ENCODE results near the gene DNMBP.
"Not testable (repeated sequence)": the region's sequence is repeated elsewhere in the genome, so short reads cannot be mapped to it uniquely, and the experiment has no call there.

DNMBP gene

DNA sequence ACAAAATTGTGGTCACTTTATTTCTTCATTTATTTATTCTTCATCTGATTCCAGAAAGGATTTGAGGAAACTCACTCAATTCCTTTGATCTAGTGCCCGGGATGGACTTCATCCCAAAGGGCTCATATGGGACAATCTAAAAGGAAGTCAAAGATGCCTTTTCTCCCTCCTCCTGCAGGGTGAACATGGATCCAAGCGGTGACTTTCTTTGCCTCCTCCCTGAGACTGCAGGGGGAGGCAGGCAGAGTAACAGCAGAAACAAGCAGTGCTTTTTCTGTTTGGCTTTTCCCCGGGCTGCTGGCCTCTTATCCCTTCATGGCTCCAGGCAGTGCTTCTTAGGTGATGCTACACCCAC is 10.0 kb upstream of the DNMBP start:
- Histone ChIP-seq H3K4me3 (ENCODE audit: low read depth in 1 of 2, low read length in 2 of 2) (no peak overlapping the region), H3K36me3 (ENCODE audit: control insufficient read depth in 1 of 2, insufficient read depth in 2 of 2, low read length in 2 of 2) (no peaks in the 10 kb centered on the region), H3K27me3 (ENCODE audit: control insufficient read depth in 1 of 2, insufficient read depth in 2 of 2, low read length in 2 of 2) (no peaks in the 10 kb centered on the region), H3K27ac (ENCODE audit: low read depth, low read length) (no peak overlapping the region), H3K9me3 (ENCODE audit: control insufficient read depth in 1 of 2, low read length in 2 of 2) (no peaks in the 10 kb centered on the region), H3K4me1 (ENCODE audit: control insufficient read depth in 1 of 2, insufficient read depth in 2 of 2, low read length in 2 of 2) (no peaks in the 10 kb centered on the region), H3K9ac (ENCODE audit: low read depth in 1 of 2, low read length in 2 of 2) (no peak overlapping the region)

DNA sequence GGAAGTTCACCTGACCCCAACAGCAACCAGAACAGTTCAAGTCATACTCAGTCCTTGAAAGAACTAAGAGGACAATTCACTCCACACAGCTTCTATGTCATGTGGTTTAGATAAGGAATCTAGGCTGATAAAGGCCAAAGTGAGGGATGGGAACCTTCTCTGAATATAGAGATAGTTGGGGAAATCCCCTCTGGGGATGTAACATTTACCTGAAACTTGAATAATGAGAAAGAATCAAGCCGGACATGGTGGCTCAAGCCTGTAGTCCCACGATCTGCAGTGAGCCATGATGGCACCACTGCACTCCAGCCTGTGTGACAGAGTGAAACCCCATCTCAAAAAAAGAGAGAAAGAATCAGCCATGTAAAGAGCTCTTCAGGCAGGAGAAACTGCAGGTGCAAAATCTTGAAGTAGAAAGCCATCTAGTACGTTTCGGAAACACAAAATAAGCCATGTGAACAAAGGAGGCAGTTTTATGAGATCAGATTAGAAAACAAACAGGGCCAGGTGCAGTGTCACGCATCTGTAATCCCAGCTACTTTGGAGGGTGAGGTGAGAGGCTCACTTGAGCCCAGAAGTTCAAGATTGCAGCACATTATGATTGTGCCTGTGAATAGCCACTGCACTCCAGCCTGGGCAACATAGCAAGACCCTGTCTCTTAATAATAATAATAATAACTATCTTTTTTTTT is 4.5 kb upstream of the DNMBP start:
- H3K36me3 ChIP-seq (ENCODE audit: control insufficient read depth in 1 of 2, insufficient read depth in 2 of 2, low read length in 2 of 2), result no peaks in the 10 kb centered on the region
- H3K27ac ChIP-seq (ENCODE audit: low read depth, low read length), result no peak overlapping the region
- peaks cover 3 to 13% of the 10 kb centered on the region in 2 donors for H3K4me1 ChIP-seq (ENCODE audit: control insufficient read depth in 1 of 2, insufficient read depth in 2 of 2, low read length in 2 of 2)
- no peaks in the 10 kb centered on the region for H3K27me3 ChIP-seq (ENCODE audit: control insufficient read depth in 1 of 2, insufficient read depth in 2 of 2, low read length in 2 of 2)
- no peak overlapping the region for H3K9ac ChIP-seq (ENCODE audit: low read depth in 1 of 2, low read length in 2 of 2)
- H3K9me3 ChIP-seq (ENCODE audit: control insufficient read depth in 1 of 2, low read length in 2 of 2), result no peaks in the 10 kb centered on the region
- H3K4me3 ChIP-seq (ENCODE audit: low read depth in 1 of 2, low read length in 2 of 2), result no peak overlapping the region

DNA sequence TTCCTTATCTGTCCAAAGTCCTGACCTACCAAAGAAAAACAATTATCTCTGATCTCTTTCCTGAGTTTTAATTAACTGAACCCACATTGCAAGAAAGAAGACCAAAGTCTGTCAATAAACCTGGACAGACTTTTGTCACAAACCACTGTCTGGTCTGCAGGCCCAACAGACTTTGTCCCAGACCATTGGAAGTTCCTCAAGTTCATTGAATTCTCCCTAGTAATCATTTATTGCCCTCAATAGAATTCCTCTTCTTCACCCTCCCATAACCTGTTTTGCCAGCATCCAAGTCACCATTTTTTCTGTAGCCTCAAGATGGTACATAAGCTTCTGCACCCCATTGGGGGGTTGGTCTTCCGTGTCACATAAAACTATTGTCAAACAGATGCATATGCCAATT is 3.9 kb upstream of the DNMBP start:
- Histone ChIP-seq H3K4me3 (ENCODE audit: low read depth in 1 of 2, low read length in 2 of 2) (no peak overlapping the region), H3K27ac (ENCODE audit: low read depth, low read length) (no peak overlapping the region), H3K9me3 (ENCODE audit: control insufficient read depth in 1 of 2, low read length in 2 of 2) (no peaks in the 10 kb centered on the region), H3K36me3 (ENCODE audit: control insufficient read depth in 1 of 2, insufficient read depth in 2 of 2, low read length in 2 of 2) (no peaks in the 10 kb centered on the region), H3K27me3 (ENCODE audit: control insufficient read depth in 1 of 2, insufficient read depth in 2 of 2, low read length in 2 of 2) (no peaks in the 10 kb centered on the region), H3K4me1 (ENCODE audit: control insufficient read depth in 1 of 2, insufficient read depth in 2 of 2, low read length in 2 of 2) (peaks cover 5 to 18% of the 10 kb centered on the region in 2 donors), H3K9ac (ENCODE audit: low read depth in 1 of 2, low read length in 2 of 2) (no peak overlapping the region)

- not testable (repeated sequence) for H3K4me3 ChIP-seq (ENCODE audit: low read depth in 1 of 2, low read length in 2 of 2); H3K9ac ChIP-seq (ENCODE audit: low read depth in 1 of 2, low read length in 2 of 2); H3K27ac ChIP-seq (ENCODE audit: low read depth, low read length); H3K36me3 ChIP-seq (ENCODE audit: control insufficient read depth in 1 of 2, insufficient read depth in 2 of 2, low read length in 2 of 2); H3K27me3 ChIP-seq (ENCODE audit: control insufficient read depth in 1 of 2, insufficient read depth in 2 of 2, low read length in 2 of 2); H3K9me3 ChIP-seq (ENCODE audit: control insufficient read depth in 1 of 2, low read length in 2 of 2)
- H3K4me1 ChIP-seq (ENCODE audit: control insufficient read depth in 1 of 2, insufficient read depth in 2 of 2, low read length in 2 of 2), result peaks cover 18 to 33% of the 10 kb centered on the region in 2 donors
These were observed 2.2 kb upstream of the DNMBP start for GRCh38 chr10:100011906-100012305.

- Histone ChIP-seq H3K4me3 (ENCODE audit: low read depth in 1 of 2, low read length in 2 of 2) (peak overlapping the region; percentile 96 to 99), H3K4me1 (ENCODE audit: control insufficient read depth in 1 of 2, insufficient read depth in 2 of 2, low read length in 2 of 2) (peaks cover 22 to 33% of the 10 kb centered on the region in 2 donors), H3K9ac (ENCODE audit: low read depth in 1 of 2, low read length in 2 of 2) (peak overlapping the region; percentile 88), H3K9me3 (ENCODE audit: control insufficient read depth in 1 of 2, low read length in 2 of 2) (no peaks in the 10 kb centered on the region), H3K27ac (ENCODE audit: low read depth, low read length) (peak overlapping the region; percentile 10), H3K27me3 (ENCODE audit: control insufficient read depth in 1 of 2, insufficient read depth in 2 of 2, low read length in 2 of 2) (no peaks in the 10 kb centered on the region), H3K36me3 (ENCODE audit: control insufficient read depth in 1 of 2, insufficient read depth in 2 of 2, low read length in 2 of 2) (no peaks in the 10 kb centered on the region)
These were observed 409 bp downstream of the DNMBP start for GRCh38 chr10:100009283-100009792.

GRCh38 chr10:100008708-100009282 is 952 bp downstream of the DNMBP start:
- no peaks in the 10 kb centered on the region for H3K9me3 ChIP-seq (ENCODE audit: control insufficient read depth in 1 of 2, low read length in 2 of 2)
- peaks cover 22 to 31% of the 10 kb centered on the region in 2 donors for H3K4me1 ChIP-seq (ENCODE audit: control insufficient read depth in 1 of 2, insufficient read depth in 2 of 2, low read length in 2 of 2)
- no peak overlapping the region for H3K27ac ChIP-seq (ENCODE audit: low read depth, low read length)
- H3K27me3 ChIP-seq (ENCODE audit: control insufficient read depth in 1 of 2, insufficient read depth in 2 of 2, low read length in 2 of 2), result no peaks in the 10 kb centered on the region
- peak overlapping the region; percentile 88 for H3K9ac ChIP-seq (ENCODE audit: low read depth in 1 of 2, low read length in 2 of 2)
- peak overlapping the region; percentile 96 to 99 for H3K4me3 ChIP-seq (ENCODE audit: low read depth in 1 of 2, low read length in 2 of 2)
- H3K36me3 ChIP-seq (ENCODE audit: control insufficient read depth in 1 of 2, insufficient read depth in 2 of 2, low read length in 2 of 2), result no peaks in the 10 kb centered on the region

- Histone ChIP-seq H3K9ac (ENCODE audit: low read depth in 1 of 2, low read length in 2 of 2) (peak overlapping the region; percentile 88), H3K4me1 (ENCODE audit: control insufficient read depth in 1 of 2, insufficient read depth in 2 of 2, low read length in 2 of 2) (peaks cover 19 to 27% of the 10 kb centered on the region in 2 donors)
These were observed 1.6 kb downstream of the DNMBP start for GRCh38 chr10:100008142-100008522.

GRCh38 chr10:100007231-100008141 is 2.3 kb downstream of the DNMBP start:
- H3K9me3 ChIP-seq (ENCODE audit: control insufficient read depth in 1 of 2, low read length in 2 of 2), result no peaks in the 10 kb centered on the region
- H3K27ac ChIP-seq (ENCODE audit: low read depth, low read length), result no peak overlapping the region
- no peaks in the 10 kb centered on the region for H3K36me3 ChIP-seq (ENCODE audit: control insufficient read depth in 1 of 2, insufficient read depth in 2 of 2, low read length in 2 of 2)
- H3K9ac ChIP-seq (ENCODE audit: low read depth in 1 of 2, low read length in 2 of 2), result no peak overlapping the region
- peak overlapping the region in 1 of 2 donors; percentile 96 for H3K4me3 ChIP-seq (ENCODE audit: low read depth in 1 of 2, low read length in 2 of 2)
- peaks cover 19 to 27% of the 10 kb centered on the region in 2 donors for H3K4me1 ChIP-seq (ENCODE audit: control insufficient read depth in 1 of 2, insufficient read depth in 2 of 2, low read length in 2 of 2)
- H3K27me3 ChIP-seq (ENCODE audit: control insufficient read depth in 1 of 2, insufficient read depth in 2 of 2, low read length in 2 of 2), result no peaks in the 10 kb centered on the region

More at GRCh38 chr10:100008142-100008522, 1.6 kb downstream of the DNMBP start:
- Histone ChIP-seq H3K27ac (ENCODE audit: low read depth, low read length) (no peak overlapping the region), H3K4me3 (ENCODE audit: low read depth in 1 of 2, low read length in 2 of 2) (peak overlapping the region; percentile 96 to 99), H3K36me3 (ENCODE audit: control insufficient read depth in 1 of 2, insufficient read depth in 2 of 2, low read length in 2 of 2) (no peaks in the 10 kb centered on the region), H3K9me3 (ENCODE audit: control insufficient read depth in 1 of 2, low read length in 2 of 2) (no peaks in the 10 kb centered on the region), H3K27me3 (ENCODE audit: control insufficient read depth in 1 of 2, insufficient read depth in 2 of 2, low read length in 2 of 2) (no peaks in the 10 kb centered on the region)

DNA sequence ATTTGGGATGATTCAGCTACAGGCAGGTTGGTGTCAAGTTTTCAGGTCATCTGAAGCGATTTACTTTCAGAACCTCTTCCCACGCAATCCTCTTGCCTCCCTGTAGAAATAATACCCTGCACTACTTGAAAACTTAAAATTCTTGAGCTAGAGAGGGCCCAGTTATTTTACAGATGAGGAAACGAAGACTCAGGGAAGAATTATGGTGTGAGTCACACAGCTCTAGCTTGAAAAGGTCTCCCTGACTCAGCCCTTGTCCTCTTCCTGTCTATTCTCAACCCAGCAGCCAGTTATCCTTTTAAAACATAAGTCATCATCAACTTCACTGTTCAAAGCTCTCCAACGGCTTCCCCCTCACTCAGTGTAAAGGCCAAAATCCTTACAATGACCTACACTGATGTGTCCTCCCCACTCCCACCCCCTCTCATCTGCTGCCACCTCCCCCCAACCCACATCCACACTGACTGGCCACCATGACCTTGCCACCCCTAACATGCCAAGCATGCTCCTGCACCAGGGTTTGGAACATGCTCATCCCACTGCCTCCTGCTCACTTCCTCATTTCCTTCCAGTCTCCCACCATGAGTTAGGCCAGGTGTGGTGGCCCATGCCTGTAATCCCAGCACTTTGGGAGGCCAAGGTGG is 3.4 kb downstream of the DNMBP start:
- Histone ChIP-seq H3K9me3 (ENCODE audit: control insufficient read depth in 1 of 2, low read length in 2 of 2) (no peaks in the 10 kb centered on the region), H3K36me3 (ENCODE audit: control insufficient read depth in 1 of 2, insufficient read depth in 2 of 2, low read length in 2 of 2) (no peaks in the 10 kb centered on the region), H3K4me3 (ENCODE audit: low read depth in 1 of 2, low read length in 2 of 2) (no peak overlapping the region), H3K27ac (ENCODE audit: low read depth, low read length) (no peak overlapping the region), H3K9ac (ENCODE audit: low read depth in 1 of 2, low read length in 2 of 2) (no peak overlapping the region), H3K27me3 (ENCODE audit: control insufficient read depth in 1 of 2, insufficient read depth in 2 of 2, low read length in 2 of 2) (no peaks in the 10 kb centered on the region), H3K4me1 (ENCODE audit: control insufficient read depth in 1 of 2, insufficient read depth in 2 of 2, low read length in 2 of 2) (peaks cover 19 to 27% of the 10 kb centered on the region in 2 donors)

Measured in duodenal mucosa (tissue), 2 donors.